HCT116 (cell line): ENCODE results near the gene NFIA. TPM values are rescaled to one million over a fixed set of nuclear protein-coding genes. Genes with fewer than 3 reads are reported as not detected.

Experiments
- ATAC-seq: fragments of 200-7000 bp; cut with Tn5 transposase; 2 replicates; pipeline ENCODE4 v1.9.1; 2020; ENCODE audit warnings: mild to moderate bottlenecking, moderate library complexity
- BruUV-seq: library from RNA; stranded (reverse); fragments of 400-500 nt; replicated peaks from 2 replicates; lab custom pipeline; 2021; lab: Mats Ljungman, UMichigan
- CTCF ChIA-PET: fragments of 300-600 bp; sonication (Branson Sonifier 250); formaldehyde crosslinking; loops from one replicate; lab custom pipeline; 2021; ENCODE audit warnings: antibody characterized with exemption; lab: Charles Lee
- POLR2A ChIA-PET: fragments of 300-600, 350-600 bp; sonication (Branson Sonifier 250); formaldehyde crosslinking; loops from one replicate; lab custom pipeline; 2021; ENCODE audit warnings: antibody characterized with exemption; lab: Charles Lee
- RAD21 ChIA-PET, 2 experiments: fragments of 300-600 bp; sonication (Branson Sonifier 250); formaldehyde crosslinking; loops; one replicate each; lab custom pipeline; 2023; ENCODE audit warnings: low total read pairs in 2 of 2; ENCODE audit not compliant: uncharacterized antibody in 2 of 2, unreplicated experiment in 2 of 2, low non-redundant PET in 1 of 2; lab: Charles Lee
- DNase-seq: peaks from one replicate; pipeline ENCODE4 v3.0.0-alpha.2; 2010; ENCODE audit warnings: low read depth, low spot score
- H2AFZ ChIP-seq: fragments of 200-600 bp; shearing (Covaris generic), sonication (generic); 2 replicates; pipeline ENCODE4 v1.6.1; 2017; ENCODE audit warnings: low read depth, mixed run types, mixed read lengths, antibody characterized with exemption, low read length; ENCODE audit not compliant: poor library complexity, severe bottlenecking
- H3K27ac ChIP-seq: 2 replicates; pipeline ENCODE4 v1.5.1; 2012; ENCODE audit warnings: low read depth, low read length
- H3K27me3 ChIP-seq: fragments of 200-600 bp; sonication (generic); 2 replicates; pipeline ENCODE4 v1.6.1; 2016; ENCODE audit warnings: mixed run types, low read length, mixed read lengths; ENCODE audit not compliant: insufficient read depth
- H3K36me3 ChIP-seq, 2 experiments: fragments of 200-500 bp in 1 of 2; fragments of 200-600 bp in 1 of 2; sonication (Bioruptor generic) in 1 of 2; sonication (generic) in 1 of 2; 2 replicates each; pipeline versions ENCODE4 v1.5.1 to v1.6.1; 2014 to 2016; ENCODE audit warnings: low read length in 2 of 2, inconsistent platforms in 1 of 2, mixed read lengths in 1 of 2, mixed run types in 1 of 2; ENCODE audit not compliant: insufficient read depth in 2 of 2, control insufficient read depth in 1 of 2
- H3K4me1 ChIP-seq, 2 experiments: fragments of 200-600 bp in 1 of 2; sonication (generic) in 1 of 2; 2 replicates each; pipeline versions ENCODE4 v1.5.1 to v1.6.1; 2012 to 2017; ENCODE audit warnings: low read length in 2 of 2, inconsistent platforms in 1 of 2, mild to moderate bottlenecking in 1 of 2, mixed read lengths in 1 of 2, mixed run types in 1 of 2, moderate library complexity in 1 of 2; ENCODE audit not compliant: insufficient read depth in 2 of 2, control insufficient read depth in 1 of 2
- H3K4me2 ChIP-seq: fragments of 200-600 bp; sonication (generic); 2 replicates; pipeline ENCODE4 v1.6.1; 2017; ENCODE audit warnings: mixed run types, low read length, mixed read lengths
- H3K4me3 ChIP-seq, 2 experiments: fragments of 200-600 bp in 1 of 2; sonication (generic) in 1 of 2; replicated peaks in 1 of 2; 2 replicates each; pipeline ENCODE4 v1.5.1; 2011 to 2016; ENCODE audit warnings: low read length in 2 of 2, control low read depth in 1 of 2, low read depth in 1 of 2, mild to moderate bottlenecking in 1 of 2, mixed read lengths in 1 of 2, mixed run types in 1 of 2
- H3K79me2 ChIP-seq: fragments of 200-600 bp; sonication (generic); 2 replicates; pipeline ENCODE4 v1.6.1; 2017; ENCODE audit warnings: mild to moderate bottlenecking, mixed run types, low read length, moderate library complexity, mixed read lengths; ENCODE audit not compliant: insufficient read depth
- H3K9ac ChIP-seq: fragments of 200-600 bp; sonication (generic); 2 replicates; pipeline ENCODE4 v1.6.1; 2016; ENCODE audit warnings: low read length, mixed read lengths
- H3K9me2 ChIP-seq: fragments of 200-600 bp; sonication (generic), shearing (Covaris generic); 2 replicates; pipeline ENCODE4 v1.6.1; 2017; ENCODE audit warnings: mixed run types, mild to moderate bottlenecking, moderate library complexity; ENCODE audit not compliant: insufficient read depth
- H3K9me3 ChIP-seq, 2 experiments: fragments of 200-500 bp in 1 of 2; fragments of 200-600 bp in 1 of 2; sonication (Bioruptor generic) in 1 of 2; sonication (generic) in 1 of 2; 2 replicates each; pipeline ENCODE4 v1.6.1; 2014 to 2017; ENCODE audit warnings: low read length in 2 of 2, mixed read lengths in 2 of 2, inconsistent platforms in 1 of 2, low read depth in 1 of 2, mild to moderate bottlenecking in 1 of 2, mixed run types in 1 of 2, moderate library complexity in 1 of 2; ENCODE audit not compliant: control insufficient read depth in 1 of 2, insufficient read depth in 1 of 2
- H4K20me1 ChIP-seq: fragments of 200-600 bp; sonication (generic), shearing (Covaris generic); 2 replicates; pipeline ENCODE4 v1.6.1; 2017; ENCODE audit warnings: mixed run types, mild to moderate bottlenecking, moderate library complexity; ENCODE audit not compliant: insufficient read depth
- CEBPB ChIP-seq: IDR thresholded peaks from 2 replicates; pipeline ENCODE4 v1.6.1; 2012; ENCODE audit warnings: low read depth
- EGR1 ChIP-seq: IDR thresholded peaks from 2 replicates; pipeline ENCODE4 v1.6.1; 2012; ENCODE audit warnings: low read depth
- EZH2phosphoT487 ChIP-seq: fragments of 200-600 bp; IDR thresholded peaks from 2 replicates; pipeline ENCODE4 v1.6.1; 2018; ENCODE audit warnings: antibody characterized with exemption, borderline replicate concordance
- JUND ChIP-seq: IDR thresholded peaks from 2 replicates; pipeline ENCODE4 v1.6.1; 2012
- POLR2A ChIP-seq: IDR thresholded peaks from 2 replicates; pipeline ENCODE4 v1.7.0; 2011; ENCODE audit warnings: borderline replicate concordance; ENCODE audit not compliant: insufficient read depth, insufficient read length; ENCODE audit errors: extremely low read depth
- RAD21 ChIP-seq: IDR thresholded peaks from 2 replicates; pipeline ENCODE4 v1.6.1; 2012; ENCODE audit warnings: low read depth, mild to moderate bottlenecking
- SIN3A ChIP-seq: IDR thresholded peaks from 2 replicates; pipeline ENCODE4 v1.6.1; 2012; ENCODE audit warnings: low read depth
- SP1 ChIP-seq: IDR thresholded peaks from 2 replicates; pipeline ENCODE4 v1.6.1; 2012; ENCODE audit warnings: low read depth
- ZFX ChIP-seq: fragments of 450-650 bp; IDR thresholded peaks from 2 replicates; pipeline ENCODE4 v1.6.1; 2017
- intact Hi-C: fragments of 100-400 bp; cut with micrococcal nuclease; formaldehyde crosslinking; loops from 2 replicates; pipeline ENCODE4 v1.10.0; 2022
- total RNA-seq: library from RNA; stranded (reverse); gene quantifications from one replicate; pipeline ENCODE4 v1.2.1, GENCODE V29; 2021; ENCODE audit not compliant: unreplicated experiment

NFIA gene
- total RNA-seq, 1 experiment from 2014 or later = 17.2 TPM

DNA sequence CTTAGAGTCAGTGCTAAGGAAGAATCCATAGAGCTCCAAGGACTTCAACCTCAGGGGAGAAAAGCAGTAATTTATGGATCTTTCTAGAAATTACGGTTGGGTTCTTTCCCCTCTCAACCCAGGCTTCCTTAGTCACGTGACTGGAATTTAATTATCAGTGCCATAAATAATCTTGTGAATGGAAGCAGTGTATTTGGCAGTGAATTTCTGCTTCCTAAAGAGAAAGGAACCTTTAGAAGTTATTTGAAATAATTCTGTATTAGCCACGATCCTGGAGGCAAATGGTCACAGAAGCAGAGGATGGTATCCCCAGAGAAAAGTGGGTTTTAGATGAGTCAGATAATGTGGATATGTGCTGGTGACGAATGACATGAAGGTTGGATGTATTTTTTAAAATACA lies 89.6 kb downstream of the NFIA start:
- Histone ChIP-seq H2AFZ (no peak overlapping the region), H3K36me3 (no peaks in the 10 kb centered on the region), H3K9me3 (no peaks in the 10 kb centered on the region), H3K27ac (no peak overlapping the region), H3K4me2 (no peak overlapping the region), H3K4me1 (peaks cover 0 to 16% of the 10 kb centered on the region in 2 experiments; a peak in 1 of 4 replicates), H4K20me1 (no peaks in the 10 kb centered on the region)
- CTCF ChIA-PET = no interaction called here
- RAD21 ChIA-PET = no interaction called here
- intact Hi-C loops = no loop called here
- no peak for ATAC-seq
- BruUV-seq = no TSS peak
- TF ChIP-seq JUND (no peak), EZH2phosphoT487 (no peak), EGR1 (no peak), SIN3A (no peak), CEBPB (no peak), POLR2A (no peak), RAD21 (no peak)
- TF ChIP-seq, all 23 proteins: peak for 0
- H3K4me3 ChIP-seq = no peak overlapping the region
- H3K27me3 ChIP-seq = no peaks in the 10 kb centered on the region
- no peak overlapping the region for H3K9ac ChIP-seq
- no peaks in the 10 kb centered on the region for H3K9me2 ChIP-seq
- no peaks in the 10 kb centered on the region for H3K79me2 ChIP-seq
- POLR2A ChIA-PET = no interaction called here
- DNase-seq = no peak

DNA sequence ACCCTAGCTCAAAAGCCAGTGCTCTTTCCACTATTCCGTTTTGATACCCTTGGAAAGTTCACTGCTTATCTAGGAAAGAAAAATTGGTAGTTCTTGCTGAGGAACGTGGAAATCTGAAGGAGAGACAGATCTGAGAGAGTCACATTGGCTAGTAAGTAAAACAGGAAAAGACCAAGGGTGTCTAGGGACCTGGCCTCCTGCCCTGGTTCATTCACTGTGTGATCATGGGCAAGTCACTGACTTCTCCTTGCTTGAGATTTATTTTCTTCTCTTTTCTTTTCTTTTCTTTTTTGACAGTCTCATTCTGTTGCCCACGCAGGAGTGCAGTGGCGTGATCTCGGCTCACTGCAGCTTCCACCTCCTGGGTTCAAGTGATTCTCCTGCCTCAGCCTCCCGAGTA lies 90.8 kb downstream of the NFIA start:
- RAD21 ChIA-PET = no interaction called here
- POLR2A ChIA-PET = no interaction called here
- H3K36me3 ChIP-seq = no peaks in the 10 kb centered on the region
- BruUV-seq = no TSS peak
- CTCF ChIA-PET = no interaction called here
- no peak for ATAC-seq
- H3K4me3 ChIP-seq = no peak overlapping the region
- no peaks in the 10 kb centered on the region for H3K79me2 ChIP-seq
- no peaks in the 10 kb centered on the region for H4K20me1 ChIP-seq
- H3K9me3 ChIP-seq = no peaks in the 10 kb centered on the region
- no peak overlapping the region for H3K4me2 ChIP-seq
- H3K27me3 ChIP-seq = no peaks in the 10 kb centered on the region
- no peak overlapping the region for H3K27ac ChIP-seq
- no peak for DNase-seq
- no peak overlapping the region for H2AFZ ChIP-seq
- no peak overlapping the region for H3K9ac ChIP-seq
- intact Hi-C loops = no loop called here
- no peaks in the 10 kb centered on the region for H3K9me2 ChIP-seq
- peaks cover 0 to 16% of the 10 kb centered on the region in 2 experiments; a peak in 1 of 4 replicates for H3K4me1 ChIP-seq
- TF ChIP-seq JUND = no peak
- no peak for TF ChIP-seq CEBPB
- TF ChIP-seq SP1 = no peak
- no peak for TF ChIP-seq ZFX
- TF ChIP-seq, all 23 proteins: peak for 0
